ENCODE measurements around the gene TWIST1. TPM values are rescaled to one million over a fixed set of nuclear protein-coding genes. Genes with fewer than 3 reads are reported as not detected.

TWIST1 gene
- total RNA-seq, 2 donors from 2014 or later: 1.6 to 6.4 TPM

DNA sequence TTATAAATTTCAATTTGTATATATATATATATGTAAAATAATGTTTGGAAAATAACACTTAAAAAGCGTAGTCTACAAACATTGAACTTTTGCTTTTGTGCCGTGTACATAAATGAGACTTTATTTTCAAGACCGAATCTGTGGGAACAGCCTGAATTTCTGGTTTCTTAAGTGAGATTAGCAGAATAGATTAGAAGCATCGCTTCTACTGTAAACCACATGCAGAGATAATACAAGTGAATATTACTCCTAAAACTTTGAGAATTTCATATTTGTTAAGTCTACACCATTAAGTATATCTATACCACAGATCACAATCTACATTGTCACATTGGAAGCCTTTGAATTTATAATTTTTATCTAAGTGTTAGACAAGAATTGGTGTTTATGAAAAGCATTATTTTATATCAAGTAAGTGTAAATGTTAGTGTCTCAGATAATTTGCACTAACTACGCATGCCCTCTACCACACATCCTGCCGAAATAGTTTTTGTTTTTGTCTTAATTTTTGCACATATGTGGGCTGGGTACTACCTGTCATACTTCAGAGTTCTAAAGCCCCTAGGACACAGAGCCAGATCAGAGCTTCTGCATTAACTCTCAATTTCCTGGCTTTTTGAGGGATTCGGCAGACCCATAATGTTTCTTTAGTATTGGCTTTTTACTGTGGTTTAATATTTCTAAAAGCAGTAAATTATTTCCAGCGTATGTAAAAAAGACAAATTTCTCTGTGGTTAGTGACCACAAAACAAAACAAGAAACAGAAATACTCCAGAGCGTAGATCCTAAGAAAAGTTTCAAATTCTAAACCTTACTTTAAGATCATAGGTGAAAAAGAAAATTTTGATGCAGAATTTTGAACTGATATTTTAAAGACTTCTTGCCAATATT lies 20.0 kb downstream of the TWIST1 start:
- Histone ChIP-seq H3K9me3 (no peaks in the 10 kb centered on the region), H3K27ac (no peak overlapping the region), H3K27me3 (replicated peaks; ENCODE audit: insufficient read depth) (no peaks in the 10 kb centered on the region), H3K36me3 (no peaks in the 10 kb centered on the region), H3K4me3 (no peak overlapping the region), H3K4me1 (replicated peaks) (no peaks in the 10 kb centered on the region)
- intact Hi-C loops (cut with DNase I): no loop called here
- DNase-seq (ENCODE audit: low spot score): no peak
- TF ChIP-seq, protein P1, sequence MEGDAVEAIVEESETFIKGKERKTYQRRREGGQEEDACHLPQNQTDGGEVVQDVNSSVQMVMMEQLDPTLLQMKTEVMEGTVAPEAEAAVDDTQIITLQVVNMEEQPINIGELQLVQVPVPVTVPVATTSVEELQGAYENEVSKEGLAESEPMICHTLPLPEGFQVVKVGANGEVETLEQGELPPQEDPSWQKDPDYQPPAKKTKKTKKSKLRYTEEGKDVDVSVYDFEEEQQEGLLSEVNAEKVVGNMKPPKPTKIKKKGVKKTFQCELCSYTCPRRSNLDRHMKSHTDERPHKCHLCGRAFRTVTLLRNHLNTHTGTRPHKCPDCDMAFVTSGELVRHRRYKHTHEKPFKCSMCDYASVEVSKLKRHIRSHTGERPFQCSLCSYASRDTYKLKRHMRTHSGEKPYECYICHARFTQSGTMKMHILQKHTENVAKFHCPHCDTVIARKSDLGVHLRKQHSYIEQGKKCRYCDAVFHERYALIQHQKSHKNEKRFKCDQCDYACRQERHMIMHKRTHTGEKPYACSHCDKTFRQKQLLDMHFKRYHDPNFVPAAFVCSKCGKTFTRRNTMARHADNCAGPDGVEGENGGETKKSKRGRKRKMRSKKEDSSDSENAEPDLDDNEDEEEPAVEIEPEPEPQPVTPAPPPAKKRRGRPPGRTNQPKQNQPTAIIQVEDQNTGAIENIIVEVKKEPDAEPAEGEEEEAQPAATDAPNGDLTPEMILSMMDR (IDR thresholded peaks at IDR 0.05): no peak
- no peak for TF ChIP-seq POLR2A (IDR thresholded peaks at IDR 0.05)
- no peak for TF ChIP-seq POLR2AphosphoS5 (IDR thresholded peaks at IDR 0.05)
- 66% methylated on average over 9 of the region's 9 CpGs for WGBS

DNA sequence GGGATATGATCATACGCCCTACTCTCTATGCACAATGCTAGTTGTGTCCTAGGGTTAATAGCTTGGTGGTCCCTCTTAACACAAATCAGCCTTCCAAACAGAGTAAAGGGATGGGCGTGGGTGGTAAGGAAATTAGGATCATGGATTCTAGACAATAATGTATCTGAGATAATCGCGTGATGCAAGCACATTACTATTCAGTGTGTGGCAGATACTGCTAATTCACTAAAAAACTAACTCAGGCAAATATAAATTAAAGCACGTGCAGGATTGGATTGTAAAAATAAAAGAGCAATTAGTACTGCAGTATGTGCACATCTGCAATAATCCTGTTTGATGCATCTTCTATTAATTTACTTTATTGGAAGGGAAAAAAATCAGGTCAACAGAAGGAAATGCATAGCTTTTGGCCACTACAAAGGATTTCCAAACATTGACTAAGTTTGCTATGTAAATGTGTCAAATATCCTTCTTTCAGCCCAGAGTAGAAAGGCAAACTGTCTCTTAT lies 22.0 kb downstream of the TWIST1 start:
- Histone ChIP-seq H3K4me3 (no peak overlapping the region), H3K4me1 (replicated peaks) (no peaks in the 10 kb centered on the region), H3K27ac (no peak overlapping the region), H3K27me3 (replicated peaks; ENCODE audit: insufficient read depth) (no peaks in the 10 kb centered on the region), H3K9me3 (no peaks in the 10 kb centered on the region), H3K36me3 (no peaks in the 10 kb centered on the region)
- intact Hi-C loops (cut with DNase I): no loop called here
- DNase-seq (ENCODE audit: low spot score): no peak
- WGBS: 68% methylated on average over 5 of the region's 5 CpGs
- no peak for TF ChIP-seq POLR2A (IDR thresholded peaks at IDR 0.05)
- TF ChIP-seq POLR2AphosphoS5 (IDR thresholded peaks at IDR 0.05): no peak
- TF ChIP-seq, protein P1 (IDR thresholded peaks at IDR 0.05): no peak

DNA sequence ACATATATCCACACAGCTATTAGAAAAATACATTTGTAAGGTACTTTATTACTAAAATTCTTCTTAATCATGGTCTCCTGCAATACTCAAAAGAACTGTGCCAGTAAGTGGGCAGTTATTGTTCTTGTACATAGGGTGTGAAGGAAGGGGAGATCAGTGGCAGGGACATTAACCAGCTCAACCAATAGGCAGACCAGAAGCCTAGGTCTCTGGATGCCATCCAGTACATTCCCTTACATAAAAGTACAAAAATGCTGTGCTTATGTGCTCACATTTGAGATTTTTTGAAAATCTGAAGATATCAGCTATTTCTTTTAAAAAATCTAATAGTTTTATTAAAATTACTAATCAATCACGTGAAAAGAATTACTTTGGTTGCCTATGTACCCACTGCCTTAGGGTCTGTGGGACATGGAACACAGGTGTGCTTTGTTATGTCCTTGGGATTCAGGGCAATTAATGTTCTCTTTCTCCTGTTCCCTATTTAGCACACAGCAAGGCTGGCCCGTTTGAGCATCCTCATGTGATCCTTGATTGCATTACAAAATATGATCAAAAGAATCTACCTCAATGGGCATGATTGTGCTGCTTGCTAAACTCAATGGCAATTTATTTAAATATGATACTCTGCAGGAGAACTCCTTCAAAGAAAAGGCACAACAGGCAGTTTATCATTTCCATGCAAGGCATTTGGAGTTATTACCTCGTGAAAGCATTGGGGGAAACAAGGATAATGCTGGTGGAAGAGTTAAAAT lies 22.7 kb downstream of the TWIST1 start:
- no peaks in the 10 kb centered on the region for H3K9me3 ChIP-seq
- H3K4me3 ChIP-seq: no peak overlapping the region
- TF ChIP-seq POLR2AphosphoS5 (IDR thresholded peaks at IDR 0.05): no peak
- TF ChIP-seq POLR2A (IDR thresholded peaks at IDR 0.05): no peak
- TF ChIP-seq, protein P1 (IDR thresholded peaks at IDR 0.05): no peak
- H3K27me3 ChIP-seq (replicated peaks; ENCODE audit: insufficient read depth): no peaks in the 10 kb centered on the region
- H3K36me3 ChIP-seq: no peaks in the 10 kb centered on the region
- DNase-seq (ENCODE audit: low spot score): no peak
- whole genome bisulfite sequencing: 63% methylated on average over 3 of the region's 3 CpGs
- H3K27ac ChIP-seq: no peak overlapping the region
- H3K4me1 ChIP-seq (replicated peaks): no peaks in the 10 kb centered on the region
- intact Hi-C loops (cut with DNase I): no loop called here

DNA sequence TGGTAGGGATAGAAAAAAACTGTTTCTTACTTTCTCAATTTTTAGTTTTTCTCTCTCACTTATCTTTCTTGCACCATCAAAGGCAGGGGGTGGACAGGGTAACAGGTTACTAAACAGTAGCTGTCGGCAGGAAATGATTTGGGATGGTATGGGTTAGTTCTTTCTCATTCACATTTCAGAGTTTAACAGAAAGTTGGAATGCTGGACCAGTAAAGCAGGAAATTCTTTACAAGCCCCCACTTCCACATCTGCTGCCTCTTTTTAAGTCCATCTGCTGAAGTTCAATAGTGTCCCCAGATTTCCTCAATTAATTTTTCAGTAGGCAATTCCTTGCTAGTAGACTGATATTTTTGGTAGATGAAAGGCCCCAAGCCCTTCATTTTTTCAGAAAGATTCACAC lies 23.3 kb downstream of the TWIST1 start:
- WGBS: 66% methylated on average over 1 of the region's 1 CpG
- intact Hi-C loops (cut with DNase I): no loop called here
- DNase-seq (ENCODE audit: low spot score): no peak
- H3K4me1 ChIP-seq (replicated peaks): no peaks in the 10 kb centered on the region
- no peak overlapping the region for H3K27ac ChIP-seq
- H3K9me3 ChIP-seq: no peaks in the 10 kb centered on the region
- H3K36me3 ChIP-seq: no peaks in the 10 kb centered on the region
- H3K27me3 ChIP-seq (replicated peaks; ENCODE audit: insufficient read depth): no peaks in the 10 kb centered on the region
- no peak overlapping the region for H3K4me3 ChIP-seq
- TF ChIP-seq, protein P1 (IDR thresholded peaks at IDR 0.05): no peak
- no peak for TF ChIP-seq POLR2AphosphoS5 (IDR thresholded peaks at IDR 0.05)
- no peak for TF ChIP-seq POLR2A (IDR thresholded peaks at IDR 0.05)
